ENCODE data around the gene TTLL11. TPM values are rescaled to one million over a fixed set of nuclear protein-coding genes. Genes with fewer than 3 reads are reported as not detected.

The TTLL11 gene
- total and polyA plus RNA-seq, 2 of the 8 experiments (the other 6 are each of a cell fraction or from before 2014, with no cell fraction given) = 0.56 to 0.80 TPM

GRCh38 chr9:121813519-121814210 is 279.4 kb downstream of the TTLL11 start:
- no peak overlapping the region for H3K4me2 ChIP-seq (ENCODE audit: insufficient read depth in 1 of 2, low read depth in 2 of 2, low read length in 2 of 2)
- no peak for TF ChIP-seq ATF2 (IDR thresholded peaks at IDR 0.05; ENCODE audit: low read length)
- TF ChIP-seq SP4 (IDR thresholded peaks at IDR 0.05; ENCODE audit: low read length) = no peak

More at GRCh38 chr9:121813519-121814210, 279.4 kb downstream of the TTLL11 start:
- Histone ChIP-seq H3K14ac (ENCODE audit: insufficient read length) (no peak overlapping the region), H3K79me1 (ENCODE audit: low read depth, low read length) (peaks cover 3% of the 10 kb centered on the region; the same call in 1 of the 2 replicates), H4K8ac (ENCODE audit: extremely low read depth, insufficient read depth, low read length) (no peak overlapping the region), H3K56ac (replicated peaks; ENCODE audit: insufficient read length, low read depth, low read length) (no peak overlapping the region), H4K5ac (ENCODE audit: insufficient read length, low read depth, low read length) (no peak overlapping the region), H2BK12ac (ENCODE audit: low read depth, low read length) (no peak overlapping the region), H3K9me3 (ENCODE audit: insufficient read depth in 2 of 2, low read depth in 1 of 2, low read length in 1 of 2) (no peaks in the 10 kb centered on the region), H3K4ac (replicated peaks; ENCODE audit: insufficient read length, low read depth, low read length) (no peak overlapping the region), H3K23me2 (ENCODE audit: low read depth, low read length) (no peaks in the 10 kb centered on the region), H3K18ac (ENCODE audit: extremely low read depth, low read length) (no peak overlapping the region), H3K4me3 (ENCODE audit: extremely low read depth in 1 of 4, insufficient read depth in 2 of 4, low read depth in 3 of 4, low read length in 4 of 4) (no peak overlapping the region), H2BK15ac (ENCODE audit: low read length) (no peak overlapping the region), H3K23ac (ENCODE audit: insufficient read length) (no peak overlapping the region), H3K36me3 (ENCODE audit: control insufficient read depth in 2 of 4, insufficient read depth in 4 of 4, low read length in 3 of 4) (no peaks in the 10 kb centered on the region), H2BK5ac (ENCODE audit: low read depth, low read length) (no peak overlapping the region), H2BK20ac (ENCODE audit: low read length) (no peak overlapping the region), H3K27ac (ENCODE audit: low read depth, low read length) (no peak overlapping the region), H2AFZ (ENCODE audit: low read length) (no peak overlapping the region), H2BK120ac (replicated peaks; ENCODE audit: low read depth, low read length) (no peak overlapping the region), H4K91ac (replicated peaks; ENCODE audit: insufficient read length, low read length) (no peak overlapping the region), H3K9ac (replicated peaks in 1 of 4; ENCODE audit: extremely low read depth in 1 of 4, low read depth in 3 of 4, low read length in 3 of 4) (no peak overlapping the region), H2AK5ac (ENCODE audit: low read depth, low read length) (no peak overlapping the region), H4K20me1 (replicated peaks in 1 of 2; ENCODE audit: control insufficient read depth in 1 of 2, insufficient read depth in 2 of 2, low read length in 2 of 2) (peaks cover 0 to 2% of the 10 kb centered on the region in 2 experiments), H3K4me1 (replicated peaks in 1 of 4; ENCODE audit: control insufficient read depth in 3 of 4, insufficient read depth in 4 of 4, low read length in 3 of 4) (peaks cover 0 to 13% (median 3%) of the 10 kb centered on the region in 4 experiments; a peak in 5 of 7 replicates), H3K79me2 (ENCODE audit: control insufficient read depth in 1 of 2, insufficient read depth in 2 of 2, low read length in 2 of 2) (no peaks in the 10 kb centered on the region), H3K27me3 (replicated peaks in 1 of 4; ENCODE audit: control insufficient read depth in 3 of 4, extremely low read depth in 1 of 4, insufficient read depth in 3 of 4, low read length in 3 of 4) (no peaks in the 10 kb centered on the region)
- DNase-seq (ENCODE audit: low read depth in 1 of 2, low spot score in 2 of 2) = no peak
- ChIA-PET POLR2A (ENCODE audit: partially characterized antibody) (interaction anchor here (0.9 to 1.5 kb wide), 2 partner anchors 9 to 74 kb away, joined by 3 to 4 read pairs; no protein-coding TSS in a partner anchor), CTCF (ENCODE audit: partially characterized antibody) (interaction anchor here (0.6 to 2.4 kb wide), 9 partner anchors 10 to 129 kb away, joined by 3 to 7 read pairs (median 4); no protein-coding TSS in a partner anchor)
- no peak for FAIRE-seq
- WGBS, 2 experiments (ENCODE audit: extremely low coverage in 1 of 2, insufficient coverage in 1 of 2, insufficient read length in 1 of 2, insufficient replicate concordance in 2 of 2, low coverage in 1 of 2, low lambda C conversion rate in 2 of 2, missing lambda C conversion rate in 1 of 2) = 94% methylated on average over 11 of the region's 13 CpGs; no CpG with 5 or more reads in 1 of the 2 experiments

Data from H1 (cell line).